Keratinocyte (primary cell): ENCODE results near the gene JAKMIP1. TPM values are rescaled to one million over a fixed set of nuclear protein-coding genes. Genes with fewer than 3 reads are reported as not detected.

Source experiments
- DNase-seq: peaks from one replicate; pipeline ENCODE4 v3.0.0-alpha.2; 2011; ENCODE audit warnings: low read depth, missing footprints, low spot score
- FAIRE-seq: peaks from 2 replicates; lab custom pipeline; 2011; peaks lifted over from hg19 to GRCh38; lab: Jason Lieb, UNC
- H2AFZ ChIP-seq: 2 replicates; pipeline ENCODE4 v1.6.0; 2012; ENCODE audit warnings: low read length, control low read depth, inconsistent platforms; ENCODE audit not compliant: control insufficient read depth
- H3K27ac ChIP-seq: 2 replicates; pipeline ENCODE4 v1.5.1; 2011; ENCODE audit warnings: low read length; ENCODE audit not compliant: control insufficient read depth, insufficient read depth
- H3K27me3 ChIP-seq: 3 replicates; pipeline ENCODE4 v1.6.0; 2011; ENCODE audit warnings: low read length; ENCODE audit not compliant: control insufficient read depth, insufficient read depth; ENCODE audit errors: extremely low read depth
- H3K36me3 ChIP-seq, 2 experiments: 2 replicates in 1 of 2; 3 replicates in 1 of 2; pipeline ENCODE4 v1.5.1; 2011; ENCODE audit warnings: low read length in 2 of 2, mild to moderate bottlenecking in 1 of 2; ENCODE audit not compliant: control insufficient read depth in 2 of 2, insufficient read depth in 2 of 2; ENCODE audit errors: extremely low read depth in 1 of 2
- H3K4me1 ChIP-seq: 3 replicates; pipeline ENCODE4 v1.5.1; 2011; ENCODE audit warnings: low read length; ENCODE audit not compliant: control insufficient read depth, insufficient read depth; ENCODE audit errors: extremely low read depth
- H3K4me2 ChIP-seq: 3 replicates; pipeline ENCODE4 v1.6.0; 2011; ENCODE audit warnings: low read depth, low read length; ENCODE audit not compliant: control insufficient read depth, insufficient read depth; ENCODE audit errors: extremely low read depth
- H3K4me3 ChIP-seq, 3 experiments: fragments of 200-600 bp in 1 of 3; sonication (generic) in 1 of 3; 2 replicates in 2 of 3; 3 replicates in 1 of 3; pipeline ENCODE4 v1.5.1; 2011 to 2016; ENCODE audit warnings: low read length in 3 of 3, mild to moderate bottlenecking in 3 of 3, control low read depth in 2 of 3, inconsistent platforms in 1 of 3, low read depth in 1 of 3, mixed read lengths in 1 of 3, mixed run types in 1 of 3, moderate library complexity in 1 of 3; ENCODE audit not compliant: control insufficient read depth in 2 of 3, insufficient read depth in 2 of 3; ENCODE audit errors: extremely low read depth in 1 of 3
- H3K79me2 ChIP-seq: 2 replicates; pipeline ENCODE4 v1.6.0; 2012; ENCODE audit warnings: low read length; ENCODE audit not compliant: control insufficient read depth, insufficient read depth
- H3K9ac ChIP-seq: 3 replicates; pipeline ENCODE4 v1.6.0; 2011; ENCODE audit warnings: low read length; ENCODE audit not compliant: control insufficient read depth, insufficient read depth; ENCODE audit errors: extremely low read depth
- H3K9me1 ChIP-seq: 3 replicates; pipeline ENCODE4 v1.6.0; 2011; ENCODE audit warnings: low read length; ENCODE audit not compliant: control insufficient read depth, insufficient read depth; ENCODE audit errors: extremely low read depth
- H3K9me3 ChIP-seq: 2 replicates; pipeline ENCODE4 v1.5.1; 2012; ENCODE audit warnings: low read depth, low read length; ENCODE audit not compliant: control insufficient read depth
- H4K20me1 ChIP-seq: 3 replicates; pipeline ENCODE4 v1.6.0; 2011; ENCODE audit warnings: low read length; ENCODE audit not compliant: control insufficient read depth, insufficient read depth; ENCODE audit errors: extremely low read depth
- EZH2 ChIP-seq: IDR thresholded peaks from one replicate; pipeline ENCODE4 v1.6.1; 2012; ENCODE audit warnings: inconsistent platforms, mild to moderate bottlenecking, low read length, moderate library complexity
- dilution Hi-C: fragments of 300-500 bp; cut with MboI; formaldehyde crosslinking; loops from one replicate; pipeline ENCODE4 v1.7.0; 2020; ENCODE audit warnings: low sequenced_read_pairs; ENCODE audit not compliant: extremely low pct_ligation_motif_present
- polyA plus RNA-seq, 5 experiments: library from polyadenylated mRNA; depleted of rRNA in 3 of 5; stranded (reverse) in 3 of 5; stranded (forward) in 1 of 5; unstranded in 1 of 5; fragments of >200 nt; gene quantifications; 1 replicate in 1 of 5; 2 replicates in 3 of 5; 3 replicates in 1 of 5; pipeline versions ENCODE4 v1.2.1 to v1.2.3, GENCODE V29; 2011 to 2012; ENCODE audit warnings: missing spikeins in 2 of 5, low read depth in 1 of 5, low replicate concordance in 1 of 5
- TF ChIP-seq, protein P1 (sequence below), 3 experiments: IDR thresholded peaks in 1 of 3; conservative IDR thresholded peaks in 1 of 3; optimal IDR thresholded peaks in 1 of 3; 2 replicates in 2 of 3; 3 replicates in 1 of 3; pipeline versions ENCODE3 to v1.5.1; 2011; ENCODE audit warnings: low read length in 3 of 3, mild to moderate bottlenecking in 3 of 3, moderate library complexity in 2 of 3, control low read depth in 1 of 3, inconsistent platforms in 1 of 3; ENCODE audit not compliant: insufficient read depth in 2 of 3; ENCODE audit errors: extremely low read depth in 1 of 3

JAKMIP1 gene
- polyA plus RNA-seq, 1 donor (not counting 4 experiments of a cell fraction or from before 2014, with no cell fraction given) = not detected

DNA sequence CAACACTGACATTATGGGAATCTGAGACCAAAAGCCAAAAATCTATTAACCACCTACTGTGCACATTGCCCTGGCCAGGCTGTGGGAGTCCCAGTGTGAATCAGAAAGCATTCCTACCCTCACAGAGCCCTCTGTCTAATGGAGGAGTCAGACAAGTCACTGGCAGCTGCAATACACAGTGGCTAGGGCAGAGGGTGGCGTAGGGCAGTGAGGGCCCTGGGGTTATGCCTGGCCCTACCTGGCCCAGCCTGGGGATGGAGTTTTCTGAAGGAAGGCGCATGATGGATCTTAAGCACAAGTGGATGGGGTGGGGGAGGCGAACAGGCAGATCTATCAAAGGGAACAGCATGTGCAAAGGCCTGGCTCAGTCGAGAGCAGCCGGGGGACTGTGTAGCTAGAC is 10.8 kb downstream of the JAKMIP1 start:
- Histone ChIP-seq H3K9me1 (no peaks in the 10 kb centered on the region), H4K20me1 (no peaks in the 10 kb centered on the region), H3K4me2 (no peak overlapping the region), H3K27me3 (no peaks in the 10 kb centered on the region), H3K9me3 (no peaks in the 10 kb centered on the region), H3K36me3 (no peaks in the 10 kb centered on the region), H3K79me2 (no peaks in the 10 kb centered on the region), H3K27ac (no peak overlapping the region), H3K4me3 (no peak overlapping the region), H2AFZ (no peak overlapping the region), H3K4me1 (no peaks in the 10 kb centered on the region), H3K9ac (no peak overlapping the region)
- dilution Hi-C loops = no loop called here
- FAIRE-seq (no peak), DNase-seq (no peak)
- TF ChIP-seq EZH2 = no peak
- TF ChIP-seq, protein P1, sequence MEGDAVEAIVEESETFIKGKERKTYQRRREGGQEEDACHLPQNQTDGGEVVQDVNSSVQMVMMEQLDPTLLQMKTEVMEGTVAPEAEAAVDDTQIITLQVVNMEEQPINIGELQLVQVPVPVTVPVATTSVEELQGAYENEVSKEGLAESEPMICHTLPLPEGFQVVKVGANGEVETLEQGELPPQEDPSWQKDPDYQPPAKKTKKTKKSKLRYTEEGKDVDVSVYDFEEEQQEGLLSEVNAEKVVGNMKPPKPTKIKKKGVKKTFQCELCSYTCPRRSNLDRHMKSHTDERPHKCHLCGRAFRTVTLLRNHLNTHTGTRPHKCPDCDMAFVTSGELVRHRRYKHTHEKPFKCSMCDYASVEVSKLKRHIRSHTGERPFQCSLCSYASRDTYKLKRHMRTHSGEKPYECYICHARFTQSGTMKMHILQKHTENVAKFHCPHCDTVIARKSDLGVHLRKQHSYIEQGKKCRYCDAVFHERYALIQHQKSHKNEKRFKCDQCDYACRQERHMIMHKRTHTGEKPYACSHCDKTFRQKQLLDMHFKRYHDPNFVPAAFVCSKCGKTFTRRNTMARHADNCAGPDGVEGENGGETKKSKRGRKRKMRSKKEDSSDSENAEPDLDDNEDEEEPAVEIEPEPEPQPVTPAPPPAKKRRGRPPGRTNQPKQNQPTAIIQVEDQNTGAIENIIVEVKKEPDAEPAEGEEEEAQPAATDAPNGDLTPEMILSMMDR (optimal IDR thresholded peaks at IDR 0.05 in 1 of 3, IDR thresholded peaks at IDR 0.05 in 1 of 3, conservative IDR thresholded peaks at IDR 0.05 in 1 of 3; ENCODE audit: extremely low read depth in 1 of 3, insufficient read depth in 2 of 3, low read length in 3 of 3) = no peak

DNA sequence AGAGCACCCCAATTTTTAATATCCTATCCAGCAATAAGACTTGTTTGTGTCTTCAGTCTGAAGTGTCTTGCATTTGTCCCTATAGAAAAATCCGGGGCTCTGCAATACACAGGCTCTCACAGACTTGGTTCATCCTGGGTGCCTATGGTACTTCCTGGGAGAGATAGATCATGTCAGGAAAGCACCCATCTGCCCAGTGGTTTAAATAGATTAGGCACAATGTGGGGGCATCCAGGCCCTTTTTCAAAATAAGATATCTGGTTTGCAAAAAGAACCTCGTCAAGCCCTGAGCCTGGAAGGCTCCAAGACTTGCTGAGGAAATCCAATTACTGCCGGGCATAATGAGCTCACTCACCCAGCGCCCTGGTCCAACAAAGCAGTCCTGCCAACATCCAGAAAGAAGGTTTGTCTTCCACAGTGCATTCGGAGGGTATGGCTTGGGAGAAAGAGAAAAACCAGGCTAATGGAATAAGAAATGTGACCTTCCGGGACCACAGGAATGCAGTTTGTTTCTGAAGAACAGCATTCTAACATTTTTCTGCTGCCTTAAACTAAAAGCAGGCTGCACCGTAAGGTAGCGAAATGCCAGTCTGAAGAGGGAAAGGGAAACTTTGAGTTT is 11.6 kb downstream of the JAKMIP1 start:
- H3K79me2 ChIP-seq = no peaks in the 10 kb centered on the region
- no peak overlapping the region for H2AFZ ChIP-seq
- H3K4me3 ChIP-seq = no peak overlapping the region
- H3K27ac ChIP-seq = no peak overlapping the region
- dilution Hi-C loops = no loop called here
- TF ChIP-seq EZH2 = no peak
- TF ChIP-seq, protein P1 (optimal IDR thresholded peaks at IDR 0.05 in 1 of 3, IDR thresholded peaks at IDR 0.05 in 1 of 3, conservative IDR thresholded peaks at IDR 0.05 in 1 of 3; ENCODE audit: extremely low read depth in 1 of 3, insufficient read depth in 2 of 3, low read length in 3 of 3) = no peak
- H3K4me2 ChIP-seq = no peak overlapping the region
- H4K20me1 ChIP-seq = no peaks in the 10 kb centered on the region
- no peak for FAIRE-seq
- H3K4me1 ChIP-seq = no peaks in the 10 kb centered on the region
- no peaks in the 10 kb centered on the region for H3K36me3 ChIP-seq
- H3K9ac ChIP-seq = no peak overlapping the region
- DNase-seq = no peak
- no peaks in the 10 kb centered on the region for H3K9me3 ChIP-seq
- no peaks in the 10 kb centered on the region for H3K27me3 ChIP-seq
- H3K9me1 ChIP-seq = no peaks in the 10 kb centered on the region
